NCI-H526 treated with DMSO at 0.1 percent for 48 hours (cell line): Measurements from ENCODE around the gene GSG1.
A peak's percentile ranks its signal among the peaks of the same experiment; 100 is the strongest.
"Not testable (repeated sequence)": the region's sequence is repeated elsewhere in the genome, so short reads cannot be mapped to it uniquely, and the experiment has no call there.

Experiments used
- DNase-seq: peaks from one replicate; lab custom pipeline; 2025; lab: John Stamatoyannopoulos, UW

The GSG1 gene

DNA sequence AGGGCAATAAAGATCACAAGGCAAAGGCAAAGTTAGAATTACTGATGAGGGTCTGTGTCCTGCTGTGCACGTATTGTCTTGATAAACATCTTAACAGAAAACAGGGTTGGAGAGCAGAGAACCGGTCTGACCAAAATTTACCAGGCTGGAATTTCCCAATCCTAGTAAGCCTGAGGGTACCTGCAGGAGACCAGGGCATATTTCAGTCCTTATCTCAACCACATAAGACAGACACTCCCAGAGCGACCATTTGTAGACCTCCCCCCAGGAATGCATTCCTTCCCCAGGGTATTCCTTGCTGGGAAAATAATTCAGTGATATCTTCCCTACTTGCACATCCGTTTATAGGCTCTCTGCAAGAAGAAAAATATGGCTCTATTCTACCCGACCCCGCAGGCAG is 49.9 kb downstream of the GSG1 start:
- DNase-seq = not testable (repeated sequence)

DNA sequence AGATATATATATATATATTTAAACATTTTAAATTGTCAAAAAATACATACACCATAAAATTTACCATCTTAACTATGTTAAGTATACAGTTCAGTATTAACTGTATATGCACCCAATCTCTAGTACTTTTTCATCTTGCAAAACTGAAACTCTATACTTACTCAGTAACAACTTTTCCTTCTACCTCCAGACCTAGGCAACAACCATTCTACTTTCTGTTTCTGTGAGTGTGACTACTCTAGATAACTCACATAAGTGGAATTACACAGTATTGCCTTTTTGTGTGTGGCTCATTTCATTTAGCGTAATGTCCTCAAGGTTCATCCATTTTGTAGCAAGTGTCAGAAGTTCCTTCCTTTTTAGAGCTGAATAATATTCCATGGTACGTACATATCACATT is 51.0 kb downstream of the GSG1 start:
- no peak for DNase-seq

- no peak for DNase-seq
Observed at GRCh38 chr12:13049816-13050215, 53.7 kb downstream of the GSG1 start.

GRCh38 chr12:13046964-13047363 is 56.5 kb downstream of the GSG1 start:
- no peak for DNase-seq

- DNase-seq = no peak
Observed at GRCh38 chr12:13045816-13046215, 57.7 kb downstream of the GSG1 start.

DNA sequence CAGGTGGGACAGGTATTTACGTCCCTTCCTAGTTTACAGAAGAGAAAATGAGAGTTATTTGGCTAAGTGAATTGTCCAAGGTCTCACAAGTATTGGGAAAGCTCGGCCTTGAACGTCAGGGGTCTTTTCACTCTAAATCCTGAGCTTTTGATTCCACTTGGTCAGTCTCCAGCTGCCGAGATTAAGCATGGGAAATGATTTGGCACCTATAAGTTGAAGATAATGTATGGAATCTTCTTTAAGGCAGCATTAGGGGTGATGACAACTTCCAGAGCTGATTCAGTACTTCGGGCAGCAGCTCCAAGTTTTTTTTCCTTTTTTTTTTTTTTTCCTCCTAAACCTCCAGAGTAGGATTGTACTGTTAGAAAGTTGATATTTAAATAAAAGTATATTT is 58.6 kb downstream of the GSG1 start:
- no peak for DNase-seq

DNA sequence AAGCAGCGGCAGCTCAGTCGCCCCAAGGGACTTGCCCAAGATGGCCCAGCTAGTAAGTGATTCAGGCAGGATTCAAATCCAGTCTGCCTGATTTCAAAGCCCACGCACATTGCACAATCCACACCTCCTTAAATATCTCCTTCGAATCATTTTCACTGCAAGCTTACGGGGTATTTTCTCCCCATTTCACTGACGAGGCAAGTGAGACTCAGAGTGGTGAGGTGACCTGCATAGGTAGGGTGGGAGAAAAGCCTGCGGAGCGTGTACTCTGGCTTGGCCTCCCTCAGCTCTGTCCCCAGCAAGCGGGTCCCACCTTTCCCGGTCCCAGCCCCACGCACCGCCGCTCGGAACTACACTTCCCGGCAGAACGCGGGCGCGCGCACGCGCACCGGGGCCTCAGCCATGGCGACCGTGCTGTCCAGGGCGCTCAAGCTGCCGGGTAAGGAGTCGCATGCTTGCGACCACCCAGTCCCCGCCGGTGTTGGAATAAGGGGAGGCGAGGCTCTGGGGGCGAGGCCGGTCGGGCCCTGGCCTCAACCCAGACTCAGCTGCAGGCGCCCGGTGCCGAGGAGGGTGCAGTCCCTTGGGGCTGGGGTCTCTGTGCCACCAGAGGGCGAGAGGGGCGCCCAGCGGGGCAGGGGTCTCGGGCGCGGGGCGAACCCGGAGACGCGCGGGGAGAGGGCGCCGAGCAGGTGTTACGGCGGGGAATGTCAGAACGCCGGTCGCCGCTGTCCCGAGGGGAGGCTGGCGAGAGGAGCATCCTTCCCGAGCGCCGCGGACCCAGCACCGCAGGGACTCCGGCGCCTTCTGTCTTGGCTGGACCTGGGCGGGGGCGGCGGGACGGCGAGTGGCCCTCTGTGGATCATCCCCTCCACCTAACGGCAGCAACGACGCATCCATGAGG is 59.2 kb downstream of the GSG1 start, which contains the start of gene FAM234B:
Gene FAM234B, plus strand, starts transcription at position 380 of the 904 bp plus-strand sequence. Its CDS starts 23 bp downstream, at position 403.
- DNase-seq = peak; percentile 38

- no peak for DNase-seq
Observed at GRCh38 chr12:13042666-13043230, 60.7 kb downstream of the GSG1 start.

DNA sequence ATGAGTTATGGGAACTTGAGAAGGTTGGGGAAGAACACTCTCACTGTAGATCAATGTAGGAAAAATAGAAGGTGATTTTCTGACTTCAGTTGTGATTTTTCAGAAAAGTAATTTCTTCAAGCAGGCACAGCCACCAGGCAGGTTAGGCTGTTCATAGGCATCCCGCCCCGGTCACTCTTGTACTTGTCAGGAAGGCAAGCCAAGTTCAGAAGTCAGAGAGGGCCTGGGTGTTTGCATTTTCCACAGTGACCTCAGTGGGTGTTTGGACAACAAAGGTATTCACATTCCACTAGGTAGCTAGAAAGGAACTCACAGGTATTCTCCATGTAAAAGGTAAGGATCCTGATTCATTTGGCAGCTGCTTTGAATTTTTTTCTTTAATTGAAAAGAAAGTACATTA is 62.2 kb downstream of the GSG1 start:
- DNase-seq = no peak

DNA sequence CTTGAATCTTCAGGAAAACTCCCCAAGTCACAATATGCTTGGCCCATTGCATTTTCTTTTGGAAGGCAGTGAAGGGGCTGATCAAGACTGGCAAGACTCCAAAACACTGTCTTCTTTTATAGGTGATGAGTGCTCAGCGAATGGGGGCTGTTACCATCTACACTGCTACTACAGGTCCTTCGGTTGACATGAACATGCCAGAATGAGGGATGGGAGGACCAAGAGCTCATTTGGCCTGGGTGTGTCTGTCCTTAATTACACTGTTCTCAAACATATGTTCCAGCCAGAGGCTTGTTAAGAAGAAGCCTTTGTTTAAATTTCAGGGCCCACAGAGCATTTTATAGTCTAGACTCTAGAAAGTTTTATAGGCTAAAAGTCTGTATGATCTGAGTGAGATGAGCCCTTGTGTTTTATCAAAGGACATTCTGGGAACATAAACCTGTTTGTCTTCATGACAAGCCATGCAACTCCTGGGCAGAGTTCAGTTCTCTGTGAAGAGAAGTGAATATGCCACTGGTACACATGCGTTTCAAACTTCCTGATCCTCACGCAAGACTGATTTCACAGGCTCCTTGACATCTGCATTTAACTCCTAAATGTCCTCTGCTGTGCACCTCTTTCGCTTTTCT is 64.0 kb downstream of the GSG1 start:
- no peak for DNase-seq

GRCh38 chr12:13038491-13039161 is 64.8 kb downstream of the GSG1 start:
- DNase-seq = no peak

GRCh38 chr12:13036881-13037280 is 66.6 kb downstream of the GSG1 start:
- DNase-seq = no peak

DNA sequence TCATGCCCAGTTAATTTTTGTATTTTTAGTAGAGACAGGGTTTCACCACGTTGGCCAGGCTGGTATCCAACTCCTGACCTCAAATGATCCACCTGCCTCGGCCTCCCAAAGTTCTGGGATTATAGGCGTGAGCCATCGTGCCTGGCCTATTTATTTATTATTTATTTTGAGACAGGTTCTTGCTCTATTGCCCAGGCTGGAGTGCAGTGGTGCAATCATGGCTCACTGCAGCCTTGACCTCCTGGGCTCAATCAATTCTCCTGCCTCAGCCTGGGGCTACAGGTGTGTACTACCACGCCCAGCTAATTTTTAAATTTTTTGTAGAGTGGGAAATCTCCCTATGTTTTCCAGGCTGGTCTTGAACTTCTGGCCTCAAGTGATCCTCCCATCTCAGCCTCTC is 68.1 kb downstream of the GSG1 start:
- DNase-seq = not testable (repeated sequence)
